Measurements from ENCODE around the gene NUAK1. TPM values are rescaled to one million over a fixed set of nuclear protein-coding genes. Genes with fewer than 3 reads are reported as not detected.
A peak's percentile ranks its signal among the peaks of the same experiment; 100 is the strongest.

The NUAK1 gene
- 1.7 TPM for total RNA-seq

- ATAC-seq = peak; percentile 58
These were observed at the start of gene NUAK1 for GRCh38 chr12:106138633-106139421. TSS of gene NUAK1 (minus strand) at chr12:106138954. CDS start at chr12:106138653, 301 bp downstream.

GRCh38 chr12:106188256-106188655, 49.5 kb upstream of the NUAK1 start:
- no peak for ATAC-seq

- ATAC-seq = no peak
These were observed 49.1 kb upstream of the NUAK1 start for GRCh38 chr12:106187842-106188241.

GRCh38 chr12:106187155-106187789, 48.5 kb upstream of the NUAK1 start:
- no peak for ATAC-seq

- no peak for ATAC-seq
These were observed 45.0 kb upstream of the NUAK1 start for GRCh38 chr12:106183735-106184134.

GRCh38 chr12:106181401-106182114, 42.8 kb upstream of the NUAK1 start:
- no peak for ATAC-seq

- ATAC-seq = no peak
These were observed 40.3 kb upstream of the NUAK1 start for GRCh38 chr12:106179086-106179485.

- ATAC-seq = no peak
These were observed 39.8 kb upstream of the NUAK1 start for GRCh38 chr12:106178562-106178961.

- ATAC-seq = no peak
These were observed 37.8 kb upstream of the NUAK1 start for GRCh38 chr12:106176560-106176959.

GRCh38 chr12:106174876-106175275, 36.1 kb upstream of the NUAK1 start:
- no peak for ATAC-seq

- no peak for ATAC-seq
These were observed 34.7 kb upstream of the NUAK1 start for GRCh38 chr12:106173442-106173841.

GRCh38 chr12:106171117-106171750, 32.5 kb upstream of the NUAK1 start:
- ATAC-seq = no peak

GRCh38 chr12:106170285-106170684, 31.5 kb upstream of the NUAK1 start:
- ATAC-seq = no peak

GRCh38 chr12:106163712-106164111, 25.0 kb upstream of the NUAK1 start:
- no peak for ATAC-seq

- no peak for ATAC-seq
These were observed 22.7 kb upstream of the NUAK1 start for GRCh38 chr12:106161491-106161890.

- ATAC-seq = no peak
These were observed 22.2 kb upstream of the NUAK1 start for GRCh38 chr12:106160915-106161314.

- ATAC-seq = no peak
These were observed 19.0 kb upstream of the NUAK1 start for GRCh38 chr12:106157802-106158201.

GRCh38 chr12:106154751-106155273, 16.1 kb upstream of the NUAK1 start:
- ATAC-seq = no peak

GRCh38 chr12:106152334-106152733, 13.6 kb upstream of the NUAK1 start:
- ATAC-seq = no peak

GRCh38 chr12:106150555-106150954, 11.8 kb upstream of the NUAK1 start:
- ATAC-seq = no peak

GRCh38 chr12:106149096-106149784, 10.5 kb upstream of the NUAK1 start:
- ATAC-seq = no peak

GRCh38 chr12:106147956-106148355, 9.2 kb upstream of the NUAK1 start:
- ATAC-seq = no peak
